Measurements from ENCODE around the gene COX14. TPM values are rescaled to one million over a fixed set of nuclear protein-coding genes. Genes with fewer than 3 reads are reported as not detected.
A peak's percentile ranks its signal among the peaks of the same experiment; 100 is the strongest.

COX14 gene
- total RNA-seq, 1 experiment from 2014 or later: 31.9 TPM

DNA sequence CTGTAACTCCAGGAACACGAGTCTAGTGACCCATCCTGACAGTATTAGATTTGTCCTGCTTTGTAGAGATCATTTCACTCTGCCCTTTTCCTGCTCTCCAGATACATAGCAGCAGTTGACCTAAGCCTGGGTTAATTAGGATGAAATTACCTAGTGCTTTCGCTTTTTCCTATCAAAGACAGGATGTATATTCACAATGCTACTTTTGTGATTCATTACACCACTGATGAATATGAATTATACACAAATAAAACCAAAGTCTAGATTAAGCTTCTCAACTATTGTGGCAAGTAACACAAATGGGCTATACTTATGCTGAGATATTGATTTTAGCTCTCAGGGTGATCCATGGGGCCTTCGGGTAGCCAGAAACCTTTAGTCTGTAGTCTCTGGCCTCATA is 37.3 kb downstream of the COX14 start:
- no peak overlapping the region for H3K23ac ChIP-seq (ENCODE audit: insufficient read length, low read depth, low read length)
- H3K27me3 ChIP-seq (ENCODE audit: insufficient read depth, low read length): no peaks in the 10 kb centered on the region
- H4K20me1 ChIP-seq (ENCODE audit: control insufficient read depth, insufficient read depth, insufficient read length): no peaks in the 10 kb centered on the region

More for the DNA sequence above, 37.3 kb downstream of the COX14 start:
- Histone ChIP-seq H3K4me2 (ENCODE audit: insufficient read depth, insufficient read length, low read length) (no peak overlapping the region), H2BK20ac (ENCODE audit: low read depth, low read length, poor library complexity, severe bottlenecking) (no peak overlapping the region), H3K18ac (ENCODE audit: insufficient read length, low read depth, low read length) (no peak overlapping the region), H2BK15ac (ENCODE audit: low read depth, low read length) (no peak overlapping the region), H3K23me2 (ENCODE audit: insufficient read length, low read depth, low read length, poor library complexity, severe bottlenecking) (no peaks in the 10 kb centered on the region), H3K4ac (ENCODE audit: low read depth, low read length) (no peak overlapping the region), H2BK120ac (ENCODE audit: low read depth, low read length, poor library complexity, severe bottlenecking) (no peak overlapping the region), H4K91ac (ENCODE audit: insufficient read length, low read depth, low read length) (no peak overlapping the region), H3K79me2 (ENCODE audit: insufficient read depth, low read length) (no peaks in the 10 kb centered on the region; the same call in 1 of the 2 replicates), H3K79me1 (ENCODE audit: insufficient read depth, low read depth, low read length, poor library complexity, severe bottlenecking) (peaks cover 3% of the 10 kb centered on the region), H3K14ac (ENCODE audit: insufficient read depth, low read length) (no peak overlapping the region), H3T11ph (ENCODE audit: low read length) (no peak overlapping the region), H3K9ac (ENCODE audit: extremely low read depth, insufficient read length, low read length) (no peak overlapping the region), H2BK12ac (ENCODE audit: insufficient read length, low read depth, low read length) (no peak overlapping the region), H2AK5ac (ENCODE audit: insufficient read length, low read length) (no peak overlapping the region), H3K4me1 (ENCODE audit: insufficient read depth, low read length) (no peaks in the 10 kb centered on the region), H3K27ac (ENCODE audit: insufficient read length, low read depth, low read length) (no peak overlapping the region), H4K8ac (replicated peaks; ENCODE audit: insufficient read length, low read depth, low read length) (no peak overlapping the region), H2BK5ac (ENCODE audit: insufficient read length, low read length) (no peak overlapping the region), H4K5ac (ENCODE audit: insufficient read length, low read depth, low read length) (no peak overlapping the region), H3K9me3 (ENCODE audit: control insufficient read depth, low read depth, low read length) (no peaks in the 10 kb centered on the region), H2AFZ (ENCODE audit: low read length) (no peak overlapping the region), H3K56ac (ENCODE audit: insufficient read length, low read depth, low read length) (no peak overlapping the region)
- TF ChIP-seq, protein P1, sequence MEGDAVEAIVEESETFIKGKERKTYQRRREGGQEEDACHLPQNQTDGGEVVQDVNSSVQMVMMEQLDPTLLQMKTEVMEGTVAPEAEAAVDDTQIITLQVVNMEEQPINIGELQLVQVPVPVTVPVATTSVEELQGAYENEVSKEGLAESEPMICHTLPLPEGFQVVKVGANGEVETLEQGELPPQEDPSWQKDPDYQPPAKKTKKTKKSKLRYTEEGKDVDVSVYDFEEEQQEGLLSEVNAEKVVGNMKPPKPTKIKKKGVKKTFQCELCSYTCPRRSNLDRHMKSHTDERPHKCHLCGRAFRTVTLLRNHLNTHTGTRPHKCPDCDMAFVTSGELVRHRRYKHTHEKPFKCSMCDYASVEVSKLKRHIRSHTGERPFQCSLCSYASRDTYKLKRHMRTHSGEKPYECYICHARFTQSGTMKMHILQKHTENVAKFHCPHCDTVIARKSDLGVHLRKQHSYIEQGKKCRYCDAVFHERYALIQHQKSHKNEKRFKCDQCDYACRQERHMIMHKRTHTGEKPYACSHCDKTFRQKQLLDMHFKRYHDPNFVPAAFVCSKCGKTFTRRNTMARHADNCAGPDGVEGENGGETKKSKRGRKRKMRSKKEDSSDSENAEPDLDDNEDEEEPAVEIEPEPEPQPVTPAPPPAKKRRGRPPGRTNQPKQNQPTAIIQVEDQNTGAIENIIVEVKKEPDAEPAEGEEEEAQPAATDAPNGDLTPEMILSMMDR (conservative IDR thresholded peaks at IDR 0.05): no peak
- no peaks in the 10 kb centered on the region; a peak in 3 of 7 replicates for H3K36me3 Mint-ChIP-seq (ENCODE audit: insufficient read depth in 1 of 3, low read depth in 3 of 3)
- DNase-seq: no peak
- H3K27ac Mint-ChIP-seq: peak overlapping the region in 1 of 3 experiments; percentile 68; a peak in 2 of 7 replicates
- H3K4me3 Mint-ChIP-seq: no peak overlapping the region
- H3K4me1 Mint-ChIP-seq: peaks cover 4 to 6% of the 10 kb centered on the region in 2 experiments; a peak in 3 of 4 replicates
- no peaks in the 10 kb centered on the region for H3K27me3 Mint-ChIP-seq (ENCODE audit: low read depth)
- H3K9me3 Mint-ChIP-seq: no peaks in the 10 kb centered on the region
- no CpG with 5 or more reads among the region's 3 CpGs for WGBS (ENCODE audit: extremely low coverage, insufficient read length, low lambda C conversion rate)

Measured in H9 (cell line).